Putamen (tissue), 1 donor: ENCODE data around the gene CRYGD.
A peak's percentile ranks its signal among the peaks of the same experiment; 100 is the strongest.
"Not testable (repeated sequence)": the region's sequence is repeated elsewhere in the genome, so short reads cannot be mapped to it uniquely, and the experiment has no call there.

Experiments
- DNase-seq: peaks from one replicate; pipeline ENCODE4 v3.0.0-alpha.2; 2016; ENCODE audit warnings: low spot score

The CRYGD gene

DNA sequence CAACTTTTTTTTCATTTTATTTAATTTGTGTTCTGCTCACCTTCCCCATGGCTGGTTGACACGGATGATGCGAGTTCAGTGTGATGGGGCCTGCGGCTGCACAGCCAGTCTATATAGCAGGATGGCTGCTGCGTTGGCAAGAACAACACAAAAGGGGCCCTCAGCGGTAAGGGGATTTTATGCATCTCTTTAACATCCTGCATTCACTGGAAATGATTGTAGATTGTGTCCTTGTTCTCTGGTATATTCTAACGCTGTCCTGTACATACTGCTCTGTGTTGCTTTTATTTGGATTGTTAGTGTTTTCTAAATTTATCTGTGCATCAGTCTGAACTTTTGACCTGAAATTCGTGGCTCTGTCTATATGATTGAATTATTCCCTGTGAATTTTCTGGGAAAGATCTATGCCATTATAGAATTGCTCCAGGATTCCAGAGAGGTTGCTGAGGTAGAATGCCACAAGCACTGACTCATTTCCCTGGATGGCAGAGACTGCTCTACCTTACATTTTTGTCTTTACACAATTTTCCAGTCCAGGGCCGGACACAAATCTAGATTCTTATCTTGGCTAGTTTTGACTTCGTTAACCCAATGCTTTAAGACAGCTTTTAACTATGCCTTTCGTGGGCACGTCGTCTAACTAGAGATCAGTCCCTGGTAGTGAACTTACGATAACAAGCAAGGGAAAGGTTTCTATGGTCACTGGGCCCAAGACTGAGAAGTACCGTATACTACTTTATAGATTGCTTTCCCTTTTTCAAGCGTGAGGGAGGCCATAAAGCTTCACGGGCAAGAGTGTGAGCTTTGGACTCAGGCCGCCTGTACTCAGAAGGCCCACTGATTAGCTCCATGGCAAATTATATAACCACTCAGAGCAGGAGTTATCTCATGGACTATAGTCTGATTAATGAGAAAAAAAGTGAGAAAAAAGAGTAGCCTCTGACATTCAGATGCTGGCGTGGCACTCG lies 5.7 kb upstream of the CRYGD start, which contains the start of gene CRYGC:
TSS of gene CRYGC (minus strand) at position 85 of the 968 bp plus-strand sequence. CDS start at position 49, 36 bp downstream.
- DNase-seq: no peak

DNA sequence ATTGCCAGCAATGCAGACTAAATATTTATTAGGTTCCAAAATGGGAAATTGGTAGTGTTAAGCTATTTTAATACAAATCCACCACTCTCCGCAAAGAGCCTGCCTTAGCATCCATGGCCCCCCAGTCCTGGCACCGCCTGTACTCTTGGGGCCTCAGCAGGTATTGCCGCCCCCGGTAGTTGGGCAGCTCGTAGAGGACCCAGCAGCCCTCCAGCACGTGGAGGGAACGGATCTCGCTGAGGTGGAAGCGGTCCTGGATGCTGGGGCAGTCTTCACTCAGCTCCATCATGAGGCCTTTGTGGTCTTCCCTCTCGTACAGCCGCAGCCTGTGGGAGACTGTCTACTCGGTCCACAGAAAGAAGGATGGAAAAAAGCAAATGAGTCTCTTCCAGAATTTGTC lies 3.8 kb upstream of the CRYGD start:
- no peak for DNase-seq

DNA sequence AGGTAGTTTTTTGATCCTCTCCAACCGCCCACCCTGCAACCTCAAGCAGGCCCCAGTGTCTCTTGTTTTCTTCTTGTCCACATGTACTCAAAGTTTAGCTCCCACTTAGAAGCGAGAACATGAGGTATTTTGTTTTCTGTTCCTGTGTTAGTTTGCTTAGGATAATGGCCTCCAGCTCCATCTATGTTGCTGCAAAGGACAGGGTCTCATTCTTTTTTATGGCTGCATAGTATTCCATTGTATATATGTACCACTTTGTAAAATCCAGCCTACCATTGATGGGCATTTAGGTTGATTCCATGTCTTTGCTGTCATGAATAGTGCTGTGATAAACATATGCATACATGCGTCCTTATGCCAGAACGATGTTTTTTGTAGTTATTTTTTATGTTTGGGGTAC lies 2.8 kb upstream of the CRYGD start:
- no peak for DNase-seq

DNA sequence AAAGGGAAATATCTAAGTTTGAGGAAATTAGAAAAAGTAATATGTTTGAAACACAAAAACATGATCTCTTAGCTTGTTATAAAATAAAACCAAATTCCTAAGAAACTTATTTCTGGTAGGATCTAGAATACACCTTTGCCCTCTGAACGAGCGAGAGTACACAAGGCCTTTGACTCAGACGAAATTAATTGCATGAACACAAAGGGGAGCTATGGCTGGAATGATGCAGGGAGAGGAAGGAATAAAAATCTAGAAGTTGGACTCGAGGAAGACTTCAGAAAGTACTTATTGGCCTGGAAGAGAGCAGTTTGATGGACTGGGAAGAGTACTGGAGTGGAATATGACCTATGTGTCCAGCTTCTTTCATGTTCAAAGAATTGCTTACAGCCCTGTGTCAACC lies 927 bp upstream of the CRYGD start:
- no peak for DNase-seq

DNA sequence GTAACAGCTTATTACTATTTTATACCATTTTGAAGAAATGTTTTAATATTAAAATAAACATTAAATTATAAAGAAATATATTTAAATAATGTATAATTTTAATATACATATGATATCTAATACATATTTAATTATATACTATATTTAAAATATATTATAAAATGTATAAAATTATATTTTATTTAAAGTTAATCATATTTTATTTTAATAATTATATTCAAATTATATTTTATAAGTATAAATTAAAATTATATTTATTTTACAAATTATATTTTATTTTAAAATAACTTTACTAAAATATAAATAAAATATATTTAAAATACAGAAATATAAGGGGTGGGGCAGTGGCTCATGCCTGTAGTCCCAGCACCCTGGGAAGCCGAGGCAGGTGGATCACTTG lies 2.1 kb downstream of the CRYGD start:
- no peak for DNase-seq

DNA sequence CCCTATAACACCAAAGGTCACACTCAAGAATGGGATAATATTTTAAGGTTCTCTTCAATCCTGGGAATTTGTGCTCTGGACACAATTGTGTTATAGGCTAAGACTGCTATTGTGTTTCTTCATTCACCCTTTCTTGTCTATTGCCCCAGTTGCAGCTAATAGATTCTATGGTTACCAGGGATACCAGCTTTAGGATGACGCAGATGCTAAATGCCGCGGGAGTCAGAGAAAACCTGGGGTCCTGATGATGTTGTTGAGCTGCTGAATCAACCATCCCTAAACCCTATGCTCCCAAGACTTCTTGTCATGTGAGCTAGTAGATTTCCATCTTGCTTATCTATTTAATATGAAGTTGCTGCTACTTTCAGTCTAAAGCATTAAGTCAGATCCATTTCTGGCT lies 5.4 kb downstream of the CRYGD start:
- peak; percentile 10 for DNase-seq

DNA sequence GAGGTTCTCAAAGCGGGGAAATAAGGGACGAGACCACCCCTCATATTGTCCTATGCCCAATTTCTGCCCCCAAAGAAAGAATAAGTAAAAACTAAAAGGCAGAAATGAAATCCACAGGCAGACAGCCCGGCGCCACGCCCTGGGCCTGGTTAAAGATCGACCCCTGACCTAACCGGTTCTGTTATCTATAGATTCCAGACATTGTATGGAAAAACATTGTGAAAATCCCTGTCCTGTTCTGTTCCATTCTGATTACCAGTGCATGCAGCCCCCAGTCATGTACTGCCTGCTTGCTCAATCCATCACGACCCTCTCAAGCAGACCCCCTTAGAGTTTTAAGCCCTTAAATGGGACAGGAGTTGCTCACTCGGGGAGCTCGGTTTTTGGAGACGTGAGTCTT lies 6.9 kb downstream of the CRYGD start:
- DNase-seq: not testable (repeated sequence)

DNA sequence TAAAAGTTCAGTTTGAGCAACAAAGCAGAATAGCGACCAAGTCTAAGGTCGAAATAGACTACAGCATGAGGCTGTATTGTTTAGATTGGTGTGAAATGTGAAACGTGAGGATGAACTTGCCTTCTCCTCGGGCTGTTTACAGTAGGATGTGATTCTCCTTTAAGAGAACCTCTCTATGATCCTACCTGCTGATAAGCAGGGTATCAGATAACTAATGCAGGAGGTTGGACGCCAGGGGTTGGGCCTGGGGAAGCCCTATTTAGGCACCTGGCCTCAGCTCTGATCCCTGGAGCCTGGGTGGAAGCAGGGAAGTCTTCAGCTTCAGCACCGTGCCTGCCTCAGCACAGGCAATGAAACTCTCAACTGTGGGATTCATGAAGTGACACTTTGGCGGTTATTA lies 11.4 kb downstream of the CRYGD start:
- DNase-seq: no peak

DNA sequence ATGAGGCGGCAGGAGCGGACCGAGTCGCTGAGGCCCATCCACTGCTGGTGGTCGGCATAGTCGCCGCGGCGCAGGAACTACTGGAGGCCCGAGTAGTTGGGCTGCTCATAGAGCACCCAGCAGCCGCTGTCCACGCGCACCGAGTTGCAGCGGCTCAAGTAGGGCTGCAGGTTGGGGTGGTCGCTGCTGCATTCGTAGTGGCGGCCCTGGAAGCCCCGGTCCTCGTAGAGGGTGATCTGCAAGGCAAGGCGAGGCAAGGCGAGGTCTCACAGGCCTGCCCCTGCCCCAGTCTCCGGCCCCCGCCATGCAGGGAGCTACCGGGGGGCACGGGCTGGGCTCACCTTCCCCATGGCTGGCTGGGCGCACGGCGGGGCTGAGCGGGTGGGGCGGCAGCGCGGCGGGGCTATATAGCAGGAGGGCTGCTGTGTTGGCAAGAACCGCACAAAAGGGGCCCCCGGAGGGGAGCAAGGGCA lies 12.0 kb downstream of the CRYGD start:
- not testable (repeated sequence) for DNase-seq

DNA sequence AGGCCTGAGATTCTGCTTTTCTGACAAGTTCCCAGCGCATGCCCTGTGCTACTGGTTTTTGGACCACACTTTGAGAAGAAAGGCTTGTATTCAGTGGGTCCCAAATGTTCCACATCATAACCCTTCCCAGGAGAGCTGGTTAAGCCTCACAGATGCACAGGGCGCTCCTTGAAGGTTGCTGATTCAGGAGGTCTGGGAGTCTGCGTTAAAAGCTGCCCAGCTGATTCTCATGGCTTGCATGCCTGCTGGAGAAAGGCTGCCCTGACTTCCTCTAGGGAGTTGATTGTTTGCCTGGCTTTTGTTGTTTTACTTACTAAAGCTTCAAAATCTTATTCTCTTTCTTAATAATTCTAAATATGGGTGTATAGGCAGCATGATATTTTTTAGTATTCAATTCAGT lies 20.7 kb downstream of the CRYGD start:
- DNase-seq: no peak

DNA sequence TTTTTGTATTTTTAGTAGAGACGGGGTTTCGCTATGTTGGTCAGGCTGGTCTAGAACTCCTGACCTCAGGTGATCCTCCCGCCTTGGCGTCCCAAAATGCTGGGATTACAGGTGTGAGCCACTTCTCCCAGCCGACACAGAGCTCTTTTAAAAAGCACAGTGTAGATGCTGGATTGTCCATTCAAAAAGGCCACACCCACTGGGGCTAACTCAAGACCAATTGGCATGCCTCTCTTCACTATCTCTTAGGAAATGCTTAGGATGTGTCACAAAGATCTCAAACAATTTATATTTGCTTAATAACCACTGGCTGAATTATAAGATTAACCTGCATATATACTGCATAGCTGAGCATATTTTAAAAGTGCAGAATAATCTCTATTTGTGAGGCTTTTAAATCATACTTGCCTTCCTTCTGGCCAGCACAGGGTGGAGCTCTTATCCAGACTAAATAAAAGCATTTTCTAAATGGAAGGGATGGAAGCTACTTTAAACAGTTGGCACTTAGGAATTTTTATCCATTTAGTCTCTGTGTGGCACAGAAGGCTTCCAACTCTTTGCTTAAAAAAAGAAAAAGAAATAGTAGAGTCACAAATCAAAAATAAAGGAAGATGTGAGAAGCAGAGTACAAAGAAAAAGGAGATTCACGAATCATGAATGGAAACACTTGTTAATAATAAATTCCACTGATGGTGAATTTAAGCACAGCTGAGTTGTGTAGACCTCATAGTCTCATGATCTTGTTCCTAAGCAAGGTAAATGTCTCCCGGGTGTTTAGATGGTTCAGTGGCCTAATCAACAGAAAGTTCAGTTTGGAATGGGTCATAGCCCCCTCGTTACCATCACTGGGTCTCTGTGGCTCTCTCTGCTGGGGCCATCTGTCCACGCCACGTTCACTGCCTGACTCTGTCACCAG lies 22.4 kb downstream of the CRYGD start:
- peak; percentile 32 for DNase-seq

DNA sequence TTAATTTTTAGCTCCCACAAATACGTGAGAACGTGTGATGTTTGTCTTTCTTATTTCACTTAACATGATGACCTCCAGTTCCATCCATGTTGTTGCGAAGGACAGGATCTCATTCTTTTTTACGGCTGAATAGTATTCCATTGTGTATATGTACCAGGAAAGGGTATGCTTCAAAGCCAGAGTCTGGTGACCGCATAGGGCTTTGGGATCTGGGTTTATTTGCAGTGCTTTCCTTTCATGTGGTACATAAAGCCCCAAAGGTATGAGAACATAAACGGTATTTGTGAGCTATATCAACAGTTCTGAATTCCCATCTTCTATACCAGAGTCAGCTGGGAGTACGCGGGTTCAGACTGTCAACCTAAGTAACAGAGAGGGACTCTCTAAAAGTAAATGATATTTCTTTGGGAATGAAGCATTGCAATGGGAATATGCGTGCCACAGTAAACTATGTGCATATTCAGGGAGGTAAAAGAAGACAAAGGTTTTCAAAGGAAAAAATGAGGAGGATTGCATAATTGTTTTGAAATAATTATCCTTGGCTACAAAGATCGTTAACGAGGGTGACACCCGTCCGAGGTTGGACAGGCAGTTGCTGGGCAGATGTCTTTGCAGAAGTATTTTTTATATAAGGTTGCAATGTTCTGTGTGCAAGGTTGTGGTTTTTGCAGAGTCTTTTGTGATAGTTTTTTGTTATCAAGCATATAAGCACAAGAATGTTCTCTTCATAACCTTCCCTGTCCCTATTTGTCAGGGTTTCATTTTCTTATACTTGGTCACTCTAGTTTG lies 24.4 kb downstream of the CRYGD start:
- DNase-seq: no peak

DNA sequence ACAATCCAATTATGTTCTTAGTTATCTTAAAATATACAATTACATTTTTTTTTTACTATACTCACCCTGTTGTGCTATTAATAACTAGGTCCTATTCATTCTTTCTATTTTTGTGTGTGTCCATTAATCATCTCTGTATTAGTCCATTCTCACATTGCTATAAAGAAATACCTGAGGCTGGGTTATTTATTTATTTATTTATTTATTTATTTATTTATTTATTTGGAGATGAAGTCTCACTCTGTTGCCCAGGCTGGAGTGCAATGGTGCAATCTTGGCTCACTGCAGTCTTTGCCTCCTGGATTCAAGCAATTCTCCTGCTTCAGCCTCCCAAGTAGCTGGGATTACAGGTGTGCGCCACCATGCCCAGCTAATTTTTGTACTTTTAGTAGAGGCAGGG lies 25.6 kb downstream of the CRYGD start:
- DNase-seq: not testable (repeated sequence)

DNA sequence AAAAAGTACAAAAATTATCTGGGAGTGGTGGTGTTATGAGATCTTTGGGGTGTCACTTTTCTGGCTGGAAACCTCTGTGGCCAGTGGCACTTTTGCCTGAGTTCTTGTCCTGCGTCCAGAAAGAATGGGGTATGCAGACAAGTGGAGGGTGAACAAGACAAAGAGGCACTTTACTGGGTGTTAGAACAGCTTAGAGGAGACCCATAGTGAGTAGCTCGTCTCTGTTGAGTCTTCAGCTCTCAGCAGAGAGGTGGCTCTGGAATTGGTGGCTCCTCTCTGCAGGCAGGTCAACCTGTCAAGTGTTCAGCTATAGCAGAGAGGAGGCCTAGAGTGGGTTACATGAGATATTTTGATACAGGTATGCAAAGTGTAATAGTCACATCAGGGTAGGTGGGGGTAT lies 26.1 kb downstream of the CRYGD start:
- DNase-seq: no peak

DNA sequence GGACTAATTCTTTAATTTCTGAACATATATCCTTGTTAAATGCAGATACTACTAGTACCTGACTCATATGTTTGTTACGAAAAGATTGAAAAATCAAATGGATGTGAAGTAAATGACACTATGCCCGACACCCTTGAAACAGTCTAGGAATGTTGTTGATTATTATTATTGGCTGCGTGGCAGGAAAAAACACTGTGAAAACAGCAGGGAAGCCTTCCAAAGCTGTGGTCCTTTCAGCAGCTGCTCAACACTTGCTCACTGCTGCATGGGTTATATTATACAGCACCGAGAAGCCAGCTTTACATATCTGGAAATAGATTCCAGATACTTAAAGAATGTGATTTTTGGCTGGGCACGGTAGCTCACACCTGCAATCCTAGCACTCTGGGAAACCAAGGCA lies 26.5 kb downstream of the CRYGD start:
- no peak for DNase-seq

DNA sequence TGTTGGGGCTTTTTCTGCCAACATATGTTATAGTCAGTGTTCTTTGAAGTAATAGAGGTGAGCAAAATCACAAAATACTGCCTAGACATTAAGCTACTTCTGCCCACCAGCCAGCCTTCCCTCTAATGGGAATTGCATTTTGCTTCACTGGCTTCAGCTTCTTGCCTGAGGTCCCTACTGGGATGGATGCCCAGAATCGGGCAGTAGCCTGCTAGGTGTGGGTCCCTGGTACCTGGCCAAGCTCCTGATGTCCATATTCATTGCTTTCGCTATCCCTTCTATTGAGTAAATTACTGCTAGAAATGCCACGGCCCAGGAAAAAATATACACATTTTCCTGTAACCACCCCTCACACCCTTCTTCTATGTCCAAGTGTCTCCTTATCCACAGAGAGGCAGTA lies 27.0 kb downstream of the CRYGD start:
- DNase-seq: no peak

DNA sequence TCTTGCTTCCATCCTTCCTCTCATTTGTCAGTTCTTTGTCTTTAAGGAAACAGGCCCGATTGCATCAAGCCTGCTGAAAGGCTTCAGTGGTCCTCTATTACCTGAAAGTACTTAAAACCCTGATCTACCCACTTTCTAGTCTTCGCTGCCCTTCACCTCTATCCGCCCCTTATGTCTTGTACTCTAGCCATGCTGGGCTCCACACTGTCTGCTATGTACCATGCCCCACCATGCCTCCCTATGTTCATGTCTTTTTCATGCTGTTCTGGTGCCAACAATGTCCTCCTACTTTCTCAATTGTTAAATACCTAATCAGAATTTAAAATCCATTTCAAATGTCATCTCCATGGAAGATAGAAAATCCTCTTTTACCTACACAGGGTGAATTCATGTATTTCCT lies 28.2 kb downstream of the CRYGD start:
- no peak for DNase-seq

DNA sequence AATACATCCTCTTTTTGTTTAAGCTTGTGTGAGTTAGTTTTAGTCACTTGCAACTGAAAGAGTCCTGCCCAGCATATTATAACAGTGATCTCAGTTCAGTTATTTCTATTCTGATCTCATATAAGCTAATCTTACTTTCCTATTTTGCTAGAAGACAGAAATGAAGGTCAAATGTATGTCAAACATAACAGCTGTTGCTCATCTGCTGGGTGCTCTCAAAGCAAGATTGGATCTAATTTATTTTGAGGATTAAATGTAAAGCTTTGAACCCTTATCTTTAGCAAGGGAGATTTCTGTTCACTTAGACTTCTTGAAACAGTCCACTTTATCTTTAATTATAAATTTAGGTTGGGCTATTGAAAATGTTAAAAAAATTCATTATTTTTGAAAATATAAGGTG lies 31.2 kb downstream of the CRYGD start:
- no peak for DNase-seq

DNA sequence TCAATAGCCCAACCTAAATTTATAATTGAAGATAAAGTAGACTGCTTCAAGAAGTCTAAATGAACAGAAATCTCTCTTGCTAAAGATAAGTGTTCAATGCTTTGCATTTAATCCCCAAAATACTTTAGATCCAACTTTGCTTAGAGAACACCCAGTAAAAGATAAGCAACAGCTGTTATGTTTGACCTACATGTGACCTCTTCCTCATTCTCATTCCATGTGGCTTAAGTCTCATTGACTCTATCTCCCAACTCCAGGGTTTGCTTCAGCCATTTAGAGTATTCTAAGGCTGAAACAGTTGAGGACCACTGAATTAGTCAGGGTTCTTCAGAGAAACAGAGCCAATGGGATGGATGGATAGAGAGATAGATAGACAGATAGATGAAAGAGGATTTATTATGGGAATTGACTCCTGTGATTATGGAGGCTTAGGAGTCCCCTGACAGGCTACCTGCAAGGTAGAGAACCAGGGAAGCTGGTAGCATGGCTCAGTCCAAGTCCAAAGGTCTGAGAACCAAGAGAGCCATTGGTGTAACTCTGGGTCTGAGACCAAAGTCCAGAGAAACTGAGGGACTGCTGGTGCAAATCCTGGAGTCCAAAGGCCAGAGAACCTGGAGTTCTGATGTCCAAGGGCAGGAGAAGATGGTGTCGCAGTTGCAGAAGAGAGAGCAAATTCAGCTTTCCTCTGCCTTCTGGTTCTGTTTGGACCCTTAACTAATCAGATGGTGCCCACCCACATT lies 32.1 kb downstream of the CRYGD start:
- DNase-seq: no peak

DNA sequence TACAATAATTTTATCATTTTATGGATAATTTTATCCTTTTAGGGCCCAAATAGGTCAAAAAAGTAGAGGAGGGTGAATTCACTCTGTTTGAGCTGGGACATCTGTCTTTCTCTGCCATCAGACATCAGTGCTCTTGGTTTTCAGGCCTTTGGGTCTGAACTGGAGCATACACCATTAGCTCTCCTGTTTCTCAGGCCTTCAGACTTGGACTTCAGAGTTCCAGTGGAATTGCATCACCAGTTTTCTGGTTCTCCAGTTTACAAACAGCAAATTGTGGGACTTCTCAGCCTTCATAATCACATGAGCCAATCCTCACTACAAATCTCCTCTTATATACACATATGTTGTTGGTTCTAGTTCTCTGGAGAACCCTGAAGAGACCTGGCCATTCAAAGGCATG lies 33.9 kb downstream of the CRYGD start:
- no peak for DNase-seq

DNA sequence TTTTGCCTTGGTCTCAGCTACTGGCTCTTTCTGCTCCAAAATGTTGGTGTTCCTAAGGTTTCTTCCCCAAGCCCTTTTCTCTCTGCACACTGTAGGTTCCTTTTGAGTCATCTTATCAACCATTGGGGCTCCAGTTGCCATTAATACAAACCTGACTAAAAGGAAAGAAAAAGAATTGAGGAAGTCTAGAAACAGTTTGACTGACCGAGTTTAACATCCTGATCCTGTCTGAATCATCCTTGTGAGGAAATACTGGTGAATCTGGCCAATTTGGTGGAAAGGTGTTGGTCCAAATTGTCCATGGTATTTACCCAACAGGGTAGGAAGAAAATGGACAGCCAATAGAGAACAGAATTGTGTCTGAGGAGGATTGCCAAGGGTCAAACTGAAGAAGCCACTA lies 38.3 kb downstream of the CRYGD start:
- DNase-seq: no peak
